CD14-positive monocyte (primary cell): ENCODE measurements around the gene TRIM15. TPM values are rescaled to one million over a fixed set of nuclear protein-coding genes. Genes with fewer than 3 reads are reported as not detected.

Experiments used
- DNase-seq, 3 donors: peaks; one replicate each; pipeline ENCODE4 v3.0.0-alpha.2; 2011 to 2022
- H2AFZ ChIP-seq: 2 replicates; pipeline ENCODE4 v1.6.0; 2012; ENCODE audit warnings: mild to moderate bottlenecking, low read depth, low read length, inconsistent platforms; ENCODE audit not compliant: insufficient read depth, poor library complexity, severe bottlenecking
- H3K27ac ChIP-seq, 2 donors: 1 replicate in 1 of 2; 2 replicates in 1 of 2; pipeline ENCODE4 v1.5.1; 2012 to 2013; ENCODE audit warnings: low read length in 2 of 2, control low read depth in 1 of 2, inconsistent platforms in 1 of 2, low read depth in 1 of 2, mild to moderate bottlenecking in 1 of 2
- H3K27me3 ChIP-seq, 2 donors: one replicate each; pipeline versions ENCODE4 v1.6.0 to v1.6.1; 2011 to 2013; ENCODE audit warnings: low read length in 2 of 2; ENCODE audit not compliant: control insufficient read depth in 2 of 2, insufficient read depth in 2 of 2
- H3K36me3 ChIP-seq, 2 donors: replicated peaks in 1 of 2; 1 replicate in 1 of 2; 2 replicates in 1 of 2; pipeline versions ENCODE4 v1.5.1 to v1.6.1; 2012 to 2013; ENCODE audit warnings: low read length in 2 of 2, control low read depth in 1 of 2, inconsistent platforms in 1 of 2, mild to moderate bottlenecking in 1 of 2; ENCODE audit not compliant: insufficient read depth in 2 of 2, control insufficient read depth in 1 of 2
- H3K4me1 ChIP-seq, 2 donors: 1 replicate in 1 of 2; 2 replicates in 1 of 2; pipeline versions ENCODE4 v1.5.1 to v1.6.1; 2012 to 2013; ENCODE audit warnings: low read length in 2 of 2, control low read depth in 1 of 2, inconsistent platforms in 1 of 2, mild to moderate bottlenecking in 1 of 2, moderate library complexity in 1 of 2; ENCODE audit not compliant: insufficient read depth in 2 of 2, control insufficient read depth in 1 of 2
- H3K4me2 ChIP-seq: replicated peaks from 2 replicates; pipeline ENCODE3; 2012; ENCODE audit warnings: low read length, moderate library complexity, mild to moderate bottlenecking; ENCODE audit not compliant: poor library complexity, severe bottlenecking; ENCODE audit errors: extremely low read depth
- H3K4me3 ChIP-seq, 3 experiments: fragments of 200-600 bp in 1 of 3; sonication (generic) in 1 of 3; replicated peaks in 1 of 3; 1 replicate in 2 of 3; 2 replicates in 1 of 3; pipeline ENCODE4 v1.5.1; 2011 to 2013; ENCODE audit warnings: low read length in 3 of 3, mild to moderate bottlenecking in 3 of 3, control low read depth in 2 of 3, low read depth in 2 of 3, inconsistent platforms in 1 of 3, moderate library complexity in 1 of 3
- H3K79me2 ChIP-seq: 2 replicates; pipeline ENCODE4 v1.6.0; 2012; ENCODE audit warnings: mild to moderate bottlenecking, control low read depth, inconsistent platforms, low read length, moderate library complexity; ENCODE audit not compliant: insufficient read depth
- H3K9ac ChIP-seq: 2 replicates; pipeline ENCODE4 v1.6.0; 2017; ENCODE audit warnings: low read length, mild to moderate bottlenecking; ENCODE audit not compliant: insufficient read depth, poor library complexity, severe bottlenecking
- H3K9me3 ChIP-seq, 2 donors: replicated peaks in 1 of 2; 1 replicate in 1 of 2; 2 replicates in 1 of 2; pipeline versions ENCODE4 v1.5.1 to v1.6.1; 2012 to 2013; ENCODE audit warnings: low read length in 2 of 2, control low read depth in 1 of 2; ENCODE audit not compliant: control insufficient read depth in 1 of 2, insufficient read depth in 1 of 2
- H4K20me1 ChIP-seq: 2 replicates; pipeline ENCODE4 v1.6.0; 2012; ENCODE audit warnings: mild to moderate bottlenecking, low read length, control low read depth, moderate library complexity; ENCODE audit not compliant: insufficient read depth
- H3K27ac Mint-ChIP-seq, 7 donors: one replicate each; pipeline ENCODE4 v1.8.0; 2020; ENCODE audit warnings: mild to moderate bottlenecking in 7 of 7, mixed read lengths in 7 of 7, moderate library complexity in 6 of 7, inconsistent platforms in 2 of 7
- H3K27me3 Mint-ChIP-seq, 3 donors: one replicate each; pipeline ENCODE4 v1.8.0; 2021 to 2022; ENCODE audit warnings: low read depth in 3 of 3, mild to moderate bottlenecking in 3 of 3, mixed read lengths in 3 of 3, moderate library complexity in 3 of 3, inconsistent platforms in 1 of 3
- H3K36me3 Mint-ChIP-seq, 2 donors: one replicate each; pipeline ENCODE4 v1.8.0; 2020; ENCODE audit warnings: mixed read lengths in 2 of 2, inconsistent platforms in 1 of 2, mild to moderate bottlenecking in 1 of 2
- H3K4me1 Mint-ChIP-seq: one replicate; pipeline ENCODE4 v1.8.0; 2020; ENCODE audit warnings: mild to moderate bottlenecking, mixed read lengths
- H3K4me3 Mint-ChIP-seq, 2 donors: one replicate each; pipeline ENCODE4 v1.8.0; 2020; ENCODE audit warnings: mild to moderate bottlenecking in 2 of 2, mixed read lengths in 2 of 2, moderate library complexity in 1 of 2
- H3K9me3 Mint-ChIP-seq, 7 donors: one replicate each; pipeline ENCODE4 v1.8.0; 2020 to 2022; ENCODE audit warnings: mixed read lengths in 7 of 7, mild to moderate bottlenecking in 6 of 7, moderate library complexity in 6 of 7, inconsistent platforms in 2 of 7
- CTCF ChIP-seq: fragments of 200-600 bp; IDR thresholded peaks from one replicate; pipeline ENCODE4 v1.8.0; 2022; ENCODE audit warnings: antibody characterized with exemption, mild to moderate bottlenecking
- WGBS: methylation state at CpG from one replicate; pipeline ENCODE4 v1.1.5; 2013; ENCODE audit warnings: missing lambda C conversion rate; ENCODE audit not compliant: insufficient coverage; 5-methylcytosine and 5-hydroxymethylcytosine counted together
- intact Hi-C, 2 donors: fragments of 100-400 bp; cut with micrococcal nuclease; formaldehyde crosslinking; loops; one replicate each; pipeline versions ENCODE4 v1.15.0 to v1.15.1; 2023
- polyA plus RNA-seq, 3 donors: library from polyadenylated mRNA; depleted of rRNA in 1 of 3; unstranded in 2 of 3; stranded (reverse) in 1 of 3; fragments of 300-500 nt in 2 of 3; fragments of >200 nt in 1 of 3; fragmentation: Illumina TruSeq in 2 of 3; gene quantifications; 1 replicate in 2 of 3; 2 replicates in 1 of 3; pipeline ENCODE4 v1.2.3, GENCODE V29; 2012 to 2021

The TRIM15 gene
- polyA plus RNA-seq, 3 donors = not detected

- intact Hi-C loops = no loop called here
- no peaks in the 10 kb centered on the region for H3K36me3 Mint-ChIP-seq
- H3K4me1 Mint-ChIP-seq = peaks cover 29% of the 10 kb centered on the region
- H3K4me3 Mint-ChIP-seq = peak overlapping the region in 1 of 2 donors; percentile 36
- no peak overlapping the region for H3K27ac ChIP-seq
- no peak overlapping the region for H3K4me2 ChIP-seq
- TF ChIP-seq CTCF = no peak
- peak overlapping the region in 1 of 7 donors; percentile 8 for H3K27ac Mint-ChIP-seq
- no peak overlapping the region for H3K4me3 ChIP-seq
- H3K4me1 ChIP-seq = peaks cover 21 to 31% of the 10 kb centered on the region in 2 donors
- H3K9me3 ChIP-seq = no peaks in the 10 kb centered on the region
- no peaks in the 10 kb centered on the region for H3K79me2 ChIP-seq
- WGBS = 43% methylated on average over 3 of the region's 3 CpGs
- no peaks in the 10 kb centered on the region for H3K36me3 ChIP-seq
- H3K9ac ChIP-seq = no peak overlapping the region
- H4K20me1 ChIP-seq = no peaks in the 10 kb centered on the region
- DNase-seq = no peak
- H3K9me3 Mint-ChIP-seq = peaks cover 0 to 3% (median 0%) of the 10 kb centered on the region in 7 donors
- peaks cover 0 to 1% (median 0%) of the 10 kb centered on the region in 3 donors for H3K27me3 Mint-ChIP-seq
- no peaks in the 10 kb centered on the region for H3K27me3 ChIP-seq
- H2AFZ ChIP-seq = peak overlapping the region; percentile 26
Measured at GRCh38 chr6:30152910-30153610, 10.3 kb upstream of the TRIM15 start.

GRCh38 chr6:30154061-30154460, 9.3 kb upstream of the TRIM15 start:
- no peak overlapping the region for H3K4me3 ChIP-seq
- H3K4me1 ChIP-seq = peaks cover 28 to 38% of the 10 kb centered on the region in 2 donors
- Mint-ChIP-seq H3K4me1 (peaks cover 36% of the 10 kb centered on the region), H3K9me3 (peaks cover 0 to 3% (median 0%) of the 10 kb centered on the region in 7 donors), H3K36me3 (no peaks in the 10 kb centered on the region), H3K4me3 (no peak overlapping the region), H3K27ac (no peak overlapping the region), H3K27me3 (peaks cover 0 to 2% (median 0%) of the 10 kb centered on the region in 3 donors)
- H3K9me3 ChIP-seq = no peaks in the 10 kb centered on the region
- no peaks in the 10 kb centered on the region for H3K36me3 ChIP-seq
- no peaks in the 10 kb centered on the region for H4K20me1 ChIP-seq
- WGBS = 99% methylated on average over 12 of the region's 17 CpGs
- H3K79me2 ChIP-seq = no peaks in the 10 kb centered on the region
- no peak overlapping the region for H3K4me2 ChIP-seq
- no peak for TF ChIP-seq CTCF
- H3K27ac ChIP-seq = no peak overlapping the region
- H3K27me3 ChIP-seq = no peaks in the 10 kb centered on the region
- H3K9ac ChIP-seq = no peak overlapping the region
- no peak overlapping the region for H2AFZ ChIP-seq
- DNase-seq = no peak
- intact Hi-C loops = no loop called here
